DMS79 treated with DMSO at 0.1 percent for 48 hours (cell line): Measurements from ENCODE around the gene HABP2.

ENCODE experiments used
- DNase-seq: peaks from one replicate; lab custom pipeline; 2025; lab: John Stamatoyannopoulos, UW

Gene HABP2

DNA sequence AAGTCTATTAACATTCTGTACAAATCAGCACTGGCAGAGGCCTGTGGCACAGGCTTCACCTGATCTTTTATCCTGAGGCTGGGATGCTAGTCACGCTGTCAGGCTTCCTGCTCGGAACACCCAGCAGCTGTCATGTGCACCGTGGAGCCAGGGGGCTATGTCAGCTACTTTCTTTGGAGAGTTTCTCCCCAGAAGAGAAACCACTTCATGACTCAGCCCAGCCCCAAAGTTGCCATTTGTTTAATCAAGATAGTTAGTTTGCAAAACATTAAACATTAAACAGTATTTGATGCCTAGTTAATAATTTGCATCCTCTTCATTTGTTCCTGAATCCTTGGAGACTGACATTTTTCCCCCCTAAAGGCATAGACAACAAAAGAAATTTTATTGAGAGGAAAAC lies at the start of gene HABP2:
TSS of gene HABP2 (plus strand) at position 353 of the 400 bp plus-strand sequence. CDS start 69 bp downstream, outside the sequence.
- DNase-seq = no peak

DNA sequence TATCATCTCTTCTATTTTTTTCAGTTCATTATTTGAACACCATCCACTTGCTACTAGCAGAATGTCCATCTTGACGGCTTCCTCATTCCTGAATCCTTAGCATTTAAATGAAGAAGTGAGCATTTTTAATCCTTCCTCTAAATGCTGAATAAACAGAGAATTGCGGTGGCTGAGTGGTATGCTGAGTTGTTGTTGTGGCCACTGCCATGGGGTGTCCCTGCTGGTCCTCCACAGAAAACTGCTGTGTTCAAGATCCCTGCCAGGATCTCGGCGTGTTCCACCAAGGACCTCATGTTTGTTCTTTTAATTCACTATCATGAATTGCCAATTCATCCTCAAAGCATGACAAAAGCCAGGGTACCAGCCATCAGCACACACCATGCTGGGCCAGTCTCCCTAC lies 48.9 kb upstream of the HABP2 start:
- no peak for DNase-seq

DNA sequence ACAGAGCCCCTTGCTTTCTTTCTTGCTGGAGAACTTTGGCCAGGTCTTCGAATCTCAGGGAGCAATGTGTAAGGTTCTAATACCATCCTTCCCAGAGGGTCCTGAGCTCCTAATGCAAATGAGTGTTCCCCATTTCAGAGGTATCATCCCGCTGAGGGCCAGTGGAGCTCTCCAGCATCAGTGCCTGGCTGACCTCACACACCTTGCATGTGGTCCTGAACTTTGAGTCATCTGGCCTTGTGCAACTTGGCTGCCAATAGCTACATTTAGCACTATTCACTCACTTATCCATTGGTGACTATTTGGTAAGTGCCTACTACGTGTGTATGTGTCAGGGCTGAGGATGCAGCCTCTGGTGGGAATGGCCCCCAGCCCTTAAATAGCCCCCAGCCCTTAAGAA lies 48.4 kb upstream of the HABP2 start:
- no peak for DNase-seq

DNA sequence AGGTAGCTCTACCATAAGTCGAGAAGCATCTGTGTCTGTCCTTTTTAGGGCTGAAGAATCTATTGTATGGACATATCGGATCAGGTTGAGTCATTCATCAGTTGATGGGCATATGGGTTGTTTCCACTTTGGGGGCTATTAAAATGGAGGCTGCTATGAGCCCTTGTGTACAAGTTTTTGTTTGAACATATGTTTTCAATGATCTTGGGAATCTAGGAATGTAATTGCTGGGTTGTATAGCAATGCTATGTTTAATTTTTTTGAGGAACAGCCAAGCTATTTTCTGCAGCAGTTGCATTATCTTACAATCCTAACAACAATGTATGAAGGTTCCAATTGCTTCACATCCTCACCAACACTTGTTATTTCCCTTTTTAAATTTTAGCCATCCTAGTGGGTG lies 46.4 kb upstream of the HABP2 start:
- DNase-seq = no peak

DNA sequence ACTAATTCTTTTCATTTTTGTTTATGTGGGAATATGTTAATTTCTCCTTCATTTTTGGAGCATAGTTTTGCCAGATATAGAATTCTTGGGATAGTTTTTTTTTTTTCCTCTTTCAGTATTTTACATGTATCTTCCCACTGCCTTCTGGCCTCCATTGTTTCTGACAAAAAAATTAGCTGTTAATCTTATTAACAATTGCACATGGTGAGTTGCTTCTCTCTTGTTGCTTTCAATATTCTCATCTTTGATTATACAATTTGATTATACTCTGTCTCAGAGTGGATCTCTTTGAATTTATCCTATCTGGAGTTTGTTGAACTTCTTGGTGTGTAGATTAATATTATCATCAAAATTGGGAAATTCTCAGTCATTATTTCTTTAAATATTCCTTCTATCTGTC lies 41.4 kb upstream of the HABP2 start:
- DNase-seq = no peak

DNA sequence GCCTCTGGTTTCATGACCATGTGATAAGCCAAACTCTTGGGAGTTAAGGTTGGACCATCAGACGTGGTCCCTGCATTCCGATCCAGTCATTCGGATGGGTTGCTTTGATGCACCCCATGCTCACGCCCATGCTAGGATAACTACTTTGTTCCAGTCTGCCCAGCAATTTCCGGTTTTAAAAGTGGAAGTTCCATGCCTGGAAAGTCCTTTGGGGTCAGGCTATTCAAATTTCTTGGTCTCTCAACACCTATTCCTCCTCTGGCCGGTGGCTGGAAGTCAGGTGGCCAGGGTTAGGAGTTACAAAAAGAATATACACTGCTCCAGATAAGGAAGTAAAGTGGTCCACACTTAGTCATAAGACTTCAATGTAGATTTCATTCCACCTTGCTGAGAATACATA lies 37.7 kb upstream of the HABP2 start:
- DNase-seq = no peak

DNA sequence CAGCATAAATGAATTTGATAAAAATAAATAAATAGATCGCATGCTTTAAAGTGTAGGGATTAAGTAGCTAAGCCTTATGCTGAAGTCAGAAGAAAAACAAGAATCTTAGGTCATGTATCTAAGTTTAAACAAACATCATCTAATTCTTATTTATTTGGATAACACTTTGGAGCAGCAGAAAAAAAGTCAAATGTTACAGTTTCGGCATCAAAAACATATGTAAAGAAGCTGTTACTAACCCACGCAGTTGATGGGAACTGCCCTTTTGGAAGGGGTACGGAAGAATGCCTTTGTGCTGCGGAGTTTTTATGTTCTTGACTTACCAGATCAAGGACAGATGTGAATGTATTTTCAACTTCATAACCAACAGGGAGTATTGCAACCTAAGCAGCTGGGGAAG lies 37.3 kb upstream of the HABP2 start:
- no peak for DNase-seq

DNA sequence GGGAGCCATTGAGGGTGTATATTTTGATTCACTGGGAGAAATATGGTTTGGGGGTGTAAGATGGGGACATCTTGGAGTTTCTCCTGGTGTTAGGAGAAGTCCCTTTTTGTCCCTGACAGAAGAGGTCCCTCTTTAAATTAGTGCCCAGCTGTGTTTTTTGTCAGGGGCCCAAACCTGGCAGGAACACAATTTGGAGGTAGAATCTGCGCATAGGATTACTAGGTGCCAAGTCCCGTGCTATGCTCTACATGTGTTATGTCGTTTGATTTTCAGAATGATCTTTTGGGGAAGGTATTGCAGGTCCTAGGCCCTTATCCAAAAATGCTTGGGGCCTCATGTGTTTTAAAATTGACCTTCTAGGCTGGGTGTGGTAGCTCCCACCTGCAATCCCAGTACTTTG lies 36.8 kb upstream of the HABP2 start:
- DNase-seq = no peak

DNA sequence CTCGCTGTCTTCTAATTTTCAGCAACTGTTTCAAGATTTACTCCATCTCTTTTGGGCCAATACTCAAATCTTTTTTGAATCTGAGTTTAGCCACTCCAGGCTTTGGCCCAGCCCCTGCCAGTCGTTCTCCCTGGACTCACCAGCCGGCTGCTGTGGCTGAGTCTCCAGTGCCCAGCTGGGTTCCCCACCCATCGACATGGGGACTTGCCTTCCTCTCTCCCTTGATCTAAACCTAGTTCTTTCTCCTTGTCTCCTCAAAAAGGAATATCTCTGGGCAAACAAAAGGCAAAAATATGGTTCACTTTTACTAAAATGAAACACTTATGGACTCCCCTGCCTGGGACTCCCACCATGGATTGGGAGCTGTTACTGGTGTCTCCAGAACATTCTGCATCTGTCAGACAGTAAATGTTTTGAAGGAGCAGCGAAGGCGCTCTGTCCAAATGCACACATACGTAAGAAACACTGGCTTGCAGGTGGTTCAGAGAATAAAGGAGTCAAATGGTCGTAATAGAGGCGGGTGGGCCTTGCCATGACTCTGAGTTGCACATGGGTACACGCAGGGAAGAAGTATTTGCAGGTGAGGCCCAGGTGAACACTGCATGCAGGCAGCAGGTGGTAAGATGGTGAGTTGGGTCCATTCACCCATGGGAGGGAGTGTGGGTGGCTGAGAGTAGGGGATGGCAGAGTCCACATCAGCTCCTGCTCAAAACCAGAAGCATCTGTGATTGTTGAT lies 35.5 kb upstream of the HABP2 start:
- no peak for DNase-seq

DNA sequence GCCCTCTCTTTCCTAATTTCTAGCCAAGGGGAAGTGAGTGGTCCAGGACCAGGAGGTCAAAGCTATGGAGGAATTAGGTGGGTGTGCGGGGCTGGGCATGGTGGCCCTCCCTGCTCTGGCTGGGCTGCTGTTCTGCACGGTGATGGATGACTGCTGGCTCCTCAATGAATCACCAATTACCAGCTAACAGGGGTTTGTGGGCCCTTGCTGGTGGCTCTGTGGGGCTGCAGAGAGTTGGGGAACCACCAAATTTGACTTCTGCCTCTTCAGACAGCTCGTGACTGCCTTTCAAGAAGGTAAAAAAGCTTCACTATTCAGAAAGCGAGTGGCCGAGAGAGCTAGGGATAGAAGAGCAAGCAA lies 35.0 kb upstream of the HABP2 start:
- DNase-seq = no peak

DNA sequence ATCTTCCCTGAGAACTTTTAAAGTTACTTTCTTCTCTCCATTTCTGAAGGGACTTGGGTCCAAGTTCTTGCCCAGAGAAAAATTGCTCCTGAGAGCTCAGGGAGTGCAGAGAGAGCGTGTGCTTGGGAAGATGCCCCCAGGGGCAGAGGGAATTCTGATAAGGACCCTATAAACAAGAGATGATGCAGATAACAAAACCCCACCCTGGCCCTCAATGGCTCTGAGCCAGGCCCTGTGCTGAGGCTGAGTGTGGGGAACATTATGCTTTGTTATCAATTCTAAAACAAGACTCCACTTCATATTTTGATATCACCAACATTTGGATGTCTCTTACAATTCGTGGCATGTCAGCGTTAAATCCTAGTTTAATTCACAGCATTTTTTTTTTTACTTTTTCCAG lies 34.4 kb upstream of the HABP2 start:
- DNase-seq = no peak

DNA sequence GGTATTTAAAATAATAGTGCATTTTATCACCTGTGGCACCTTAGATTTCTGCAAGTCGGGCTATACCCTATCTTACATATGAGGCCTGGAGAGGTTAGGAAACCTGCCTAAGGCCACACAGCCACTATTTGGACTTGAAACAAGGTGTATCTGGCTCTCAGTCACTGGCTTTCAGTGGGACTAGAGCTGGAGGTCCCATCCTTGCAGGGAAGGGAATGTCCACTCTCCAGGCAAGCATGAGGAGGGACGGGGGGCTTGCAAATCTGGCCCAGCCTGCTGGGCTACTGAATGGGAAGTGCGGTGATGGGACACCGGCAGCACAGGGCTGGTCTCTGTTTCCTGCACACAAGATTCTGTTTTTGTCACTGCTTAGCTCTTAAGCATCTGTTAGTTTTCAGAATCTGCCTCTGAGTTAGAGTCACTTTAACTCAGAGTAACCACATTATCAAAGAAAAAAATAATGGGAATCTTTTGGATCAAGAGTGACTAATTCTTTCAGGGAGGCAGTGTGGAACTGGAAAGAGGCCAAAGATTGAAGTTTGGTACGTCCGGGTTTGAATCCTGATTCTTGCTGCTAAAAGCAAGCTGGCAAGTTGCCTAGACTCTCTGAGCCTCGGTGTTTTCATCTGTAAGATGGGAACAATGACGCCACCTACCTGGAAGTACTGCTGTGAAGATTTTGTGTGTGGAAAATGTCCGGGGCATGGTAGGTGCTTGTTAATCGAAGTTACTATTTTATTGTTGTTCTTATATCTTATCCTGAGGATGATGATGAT lies 33.8 kb upstream of the HABP2 start:
- no peak for DNase-seq

DNA sequence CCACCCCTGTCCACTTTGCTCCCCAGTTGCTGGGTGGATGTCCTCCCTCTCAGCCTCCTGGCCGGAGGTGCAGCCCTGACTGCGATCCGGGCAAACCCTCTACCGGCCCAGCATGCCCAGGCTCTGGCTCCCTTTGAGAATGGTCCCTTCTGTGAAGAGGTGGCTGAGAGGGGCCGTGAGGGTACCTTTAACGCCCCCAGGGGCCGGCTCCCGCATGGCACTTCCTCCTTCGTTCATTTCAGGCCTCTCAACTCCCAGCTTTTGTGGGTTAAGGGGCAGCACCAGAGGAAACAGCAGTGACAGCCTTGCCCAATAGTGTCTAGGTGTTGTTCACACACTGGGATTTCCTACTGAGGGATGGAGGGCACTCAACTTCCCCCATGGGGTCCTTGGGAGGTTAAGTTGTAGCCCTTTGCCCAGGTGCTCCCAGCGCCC lies 33.2 kb upstream of the HABP2 start:
- DNase-seq = no peak

DNA sequence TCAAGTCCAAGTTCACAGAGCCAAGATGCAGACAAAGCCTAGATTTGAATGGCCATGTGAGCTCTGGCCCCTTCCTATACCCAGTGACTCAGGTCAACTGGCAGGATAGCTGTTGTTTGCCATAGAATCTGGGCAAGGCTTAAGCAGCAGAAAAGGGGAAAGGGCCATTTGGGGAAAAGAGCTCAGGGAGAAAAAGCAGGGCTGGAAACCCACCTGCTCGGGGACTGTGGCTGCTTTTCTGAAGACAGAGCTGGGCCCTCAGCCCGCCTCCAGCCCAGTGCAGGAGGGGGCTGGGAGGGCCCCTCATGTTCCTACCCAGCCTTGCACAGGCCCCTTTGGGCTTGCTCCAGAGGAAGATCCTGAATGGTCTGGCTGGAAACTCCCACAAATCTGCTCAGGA lies 32.6 kb upstream of the HABP2 start:
- DNase-seq = no peak

DNA sequence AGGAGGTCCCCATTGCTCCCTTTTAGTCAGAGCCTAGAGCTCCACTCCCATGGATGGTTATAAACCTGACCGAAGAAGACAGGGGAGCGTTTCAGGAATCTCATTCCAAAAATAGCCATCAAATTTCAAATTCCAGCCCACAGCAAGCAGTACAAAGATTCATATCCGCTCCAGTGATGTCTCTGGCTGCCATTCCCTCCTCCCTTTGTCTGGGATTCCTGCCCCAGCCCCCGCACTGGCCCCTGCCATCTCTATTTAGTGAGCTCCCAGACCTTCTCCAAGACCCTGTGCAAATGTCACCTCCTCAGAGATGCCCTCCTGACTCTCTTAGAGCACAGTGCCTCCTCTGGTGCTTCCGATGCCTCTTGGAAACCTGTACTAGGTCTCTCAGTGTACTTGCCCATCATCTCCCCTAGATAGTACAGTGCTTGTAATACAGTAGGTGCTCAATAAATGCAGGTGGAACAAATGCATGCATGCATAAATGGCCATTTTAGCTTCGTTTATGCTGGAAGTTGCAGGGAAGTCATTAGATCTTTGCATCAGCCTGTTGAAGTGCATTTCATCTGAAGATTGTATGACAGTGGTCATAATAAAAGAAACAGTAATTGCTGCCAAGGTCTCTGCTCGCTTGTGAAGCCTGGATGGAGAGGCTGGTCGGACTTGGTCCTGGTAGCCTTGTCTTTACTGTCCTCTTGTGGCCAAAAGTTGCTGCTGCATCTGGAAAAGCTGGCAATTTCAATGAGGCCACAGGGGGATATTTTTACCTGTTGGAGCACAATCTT lies 32.0 kb upstream of the HABP2 start:
- DNase-seq = peak; percentile 4

DNA sequence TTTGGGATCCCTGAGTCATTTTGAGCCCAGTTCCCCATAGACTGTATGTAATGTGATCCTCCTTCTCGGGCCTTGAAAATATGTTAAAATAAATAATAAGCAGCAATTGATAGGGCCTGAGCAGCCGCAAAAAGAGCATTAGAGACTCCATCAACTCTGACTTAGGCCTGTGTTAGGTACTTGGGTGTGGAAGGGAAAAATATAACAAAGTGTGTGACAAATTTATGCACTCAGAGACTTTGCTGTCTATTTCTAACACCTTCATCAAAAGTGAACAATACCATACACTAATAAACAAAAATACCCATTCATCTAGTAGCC lies 31.4 kb upstream of the HABP2 start:
- DNase-seq = no peak

DNA sequence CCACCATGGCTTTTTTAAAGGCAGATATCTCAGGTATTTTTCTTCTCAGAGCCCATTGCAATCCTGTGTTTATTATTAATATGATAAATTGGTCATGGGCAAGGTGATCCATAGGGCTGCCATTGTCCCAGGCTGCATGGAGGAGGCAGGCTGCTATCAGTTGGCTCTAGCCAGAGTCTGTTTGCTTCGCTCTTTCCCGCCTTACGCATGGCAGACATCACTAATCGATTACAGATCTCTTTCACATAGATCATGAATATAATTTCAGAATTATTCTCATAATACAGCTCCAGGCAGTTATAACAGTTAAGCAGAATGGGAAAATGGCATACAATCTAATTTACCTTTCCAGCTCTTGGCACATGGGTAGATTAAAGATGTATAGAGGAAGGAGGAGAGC lies 30.4 kb upstream of the HABP2 start:
- no peak for DNase-seq

DNA sequence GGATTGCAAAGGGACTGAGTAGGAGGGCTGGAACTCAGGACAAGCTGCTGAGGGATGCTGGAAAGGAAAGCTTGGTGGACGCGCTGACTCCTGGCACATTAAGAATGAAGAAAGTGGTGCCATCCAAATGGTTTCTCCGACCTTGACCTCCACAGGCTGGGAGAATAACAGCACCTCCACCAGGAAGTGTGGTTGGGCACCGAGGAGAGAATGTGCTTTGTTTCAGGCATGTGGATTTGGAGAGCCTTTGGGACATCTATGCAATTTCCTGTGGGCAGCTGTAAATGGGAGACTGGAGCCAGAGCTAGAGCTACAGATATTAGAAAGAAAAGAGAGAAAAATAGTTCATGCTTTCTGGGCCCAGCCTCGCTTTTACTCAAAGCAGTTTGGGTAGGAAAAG lies 29.8 kb upstream of the HABP2 start:
- no peak for DNase-seq

DNA sequence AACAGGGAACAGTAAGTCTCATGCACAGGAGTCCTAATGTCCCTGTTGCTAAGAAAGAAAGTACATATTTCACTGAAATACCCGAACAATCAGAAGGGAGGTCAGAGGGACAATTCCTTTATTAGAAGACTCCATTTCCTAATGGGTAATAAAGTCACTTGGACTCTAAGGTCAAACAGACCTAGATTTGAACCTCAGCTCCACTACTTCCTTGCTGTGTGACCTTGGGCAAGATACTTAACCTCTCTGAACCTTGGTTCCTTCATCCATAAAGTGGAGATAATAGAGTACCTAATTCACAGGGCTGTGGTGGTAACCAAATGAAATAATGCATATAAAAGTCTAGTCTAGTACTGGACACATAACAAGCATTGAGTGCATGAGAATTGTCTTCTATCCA lies 29.2 kb upstream of the HABP2 start:
- no peak for DNase-seq

DNA sequence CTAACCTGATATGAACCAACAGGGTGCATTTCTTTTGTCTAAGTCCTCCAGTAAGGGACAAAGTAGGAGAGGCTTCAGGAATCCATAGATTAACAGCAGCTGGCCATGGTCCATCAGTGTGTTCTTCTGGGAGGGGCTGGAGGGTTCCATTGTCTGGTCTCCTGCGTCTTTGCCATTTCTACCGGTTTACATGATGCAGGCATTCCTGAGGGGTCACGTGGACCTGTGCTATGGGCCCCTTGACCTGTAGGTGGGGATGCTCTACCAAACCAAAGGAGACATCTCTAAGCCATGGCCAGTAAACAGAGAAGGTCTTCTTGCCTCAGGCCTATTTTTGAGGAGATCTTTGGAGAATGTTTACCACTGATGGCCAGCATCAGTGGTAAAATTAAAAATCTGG lies 28.7 kb upstream of the HABP2 start:
- no peak for DNase-seq

DNA sequence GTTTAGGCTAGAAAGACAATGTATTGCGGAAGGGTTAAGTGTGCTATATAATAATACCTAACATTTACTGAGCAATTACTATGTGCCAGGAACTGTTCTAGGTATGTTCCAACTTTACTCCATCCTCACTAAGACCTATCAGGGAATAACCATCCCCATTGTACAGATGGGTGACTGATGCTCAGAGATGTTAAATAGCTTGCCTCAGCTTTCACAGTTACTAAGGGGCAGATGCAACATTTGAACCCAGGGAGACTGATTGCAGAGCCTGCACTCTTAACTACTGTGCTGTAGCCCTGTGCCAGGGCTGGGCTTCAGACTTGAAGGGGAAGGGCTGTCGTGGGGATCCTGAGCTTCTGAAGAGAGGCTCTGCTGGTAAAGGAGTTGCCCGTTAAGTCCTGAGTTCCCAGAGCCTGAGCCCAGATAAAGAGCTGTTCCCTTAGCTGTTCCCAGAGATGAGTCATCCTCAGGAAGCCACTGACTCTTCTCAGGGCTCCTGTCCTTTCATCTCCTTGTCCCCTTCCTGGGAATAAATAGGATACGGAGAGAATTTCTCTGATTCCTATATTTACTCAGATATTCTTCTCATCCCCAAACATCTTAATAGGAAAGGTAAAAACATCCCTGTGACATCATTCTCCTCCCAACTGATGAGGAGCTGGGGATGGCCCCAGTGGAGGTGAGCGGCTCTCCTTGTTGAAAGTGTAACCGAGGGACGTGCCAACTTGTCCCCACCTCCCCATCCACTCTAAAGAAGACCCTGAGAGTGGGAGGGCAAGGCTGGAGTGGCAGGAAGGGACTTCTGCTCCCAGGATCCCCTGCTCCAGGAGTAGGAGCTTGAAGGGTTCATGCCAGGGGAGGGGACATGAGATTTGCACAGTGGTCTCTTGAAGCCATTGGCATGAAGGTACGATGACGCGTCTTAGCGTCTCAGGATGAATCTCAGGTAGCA lies 28.0 kb upstream of the HABP2 start:
- no peak for DNase-seq

DNA sequence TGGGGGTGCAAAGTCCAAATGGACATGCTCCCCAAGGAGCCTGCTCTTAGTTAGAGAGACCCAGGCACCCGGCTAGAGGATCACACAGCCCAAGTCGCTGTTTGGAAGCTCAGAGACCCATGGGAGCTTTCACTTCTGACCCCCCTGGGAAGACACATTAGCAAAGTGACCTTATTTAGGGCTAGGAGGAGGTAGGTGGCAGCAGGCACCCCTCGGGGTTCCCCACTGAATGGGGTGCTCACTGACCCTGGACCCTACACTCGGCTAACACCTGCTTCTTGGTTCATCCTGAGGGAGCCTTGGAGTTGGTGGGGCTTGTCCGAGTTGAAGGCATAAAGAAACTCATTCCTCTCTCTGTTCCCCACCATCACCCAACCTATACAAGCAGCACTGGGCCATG lies 27.1 kb upstream of the HABP2 start:
- no peak for DNase-seq
